Measurements from ENCODE around the gene SNX20.

Gene SNX20, protein sequence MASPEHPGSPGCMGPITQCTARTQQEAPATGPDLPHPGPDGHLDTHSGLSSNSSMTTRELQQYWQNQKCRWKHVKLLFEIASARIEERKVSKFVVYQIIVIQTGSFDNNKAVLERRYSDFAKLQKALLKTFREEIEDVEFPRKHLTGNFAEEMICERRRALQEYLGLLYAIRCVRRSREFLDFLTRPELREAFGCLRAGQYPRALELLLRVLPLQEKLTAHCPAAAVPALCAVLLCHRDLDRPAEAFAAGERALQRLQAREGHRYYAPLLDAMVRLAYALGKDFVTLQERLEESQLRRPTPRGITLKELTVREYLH

GRCh38 chr16:50681021-50681885, at the start of gene SNX20:
SNX20 (minus strand) TSS chr16:50681312; CDS start chr16:50677526, 3,786 bp downstream.
- H3K4me3 ChIP-seq (ENCODE audit: low read depth, low read length), result no peak within 1 kb of the TSS

GRCh38 chr16:50724306-50724705, 43.2 kb upstream of the SNX20 start:
- Histone ChIP-seq H3K27me3 (ENCODE audit: control insufficient read depth, insufficient read depth, low read length) (no peaks in the 10 kb centered on the region), H3K27ac (ENCODE audit: low read depth, low read length) (no peak overlapping the region), H3K36me3 (ENCODE audit: control insufficient read depth, insufficient read depth, low read length) (no peaks in the 10 kb centered on the region), H3K9ac (ENCODE audit: low read length) (no peak overlapping the region), H3K9me3 (ENCODE audit: control insufficient read depth, insufficient read depth, low read depth, low read length) (0 out of 2 replicates have a peak, but pooled peaks cover 3% of the 10 kb centered on the region), H3K4me3 (ENCODE audit: low read depth, low read length) (no peak overlapping the region), H3K4me1 (ENCODE audit: control insufficient read depth, insufficient read depth, low read length) (peaks cover 7% of the 10 kb centered on the region; the same call in 1 of the 2 replicates)

More at GRCh38 chr16:50681021-50681885, at the start of gene SNX20:
- Histone ChIP-seq H3K4me1 (ENCODE audit: control insufficient read depth, insufficient read depth, low read length) (no peaks in the 10 kb centered on the region), H3K27me3 (ENCODE audit: control insufficient read depth, insufficient read depth, low read length) (no peaks in the 10 kb centered on the region), H3K36me3 (ENCODE audit: control insufficient read depth, insufficient read depth, low read length) (no peaks in the 10 kb centered on the region), H3K27ac (ENCODE audit: low read depth, low read length) (no peak within 1 kb of the TSS), H3K9ac (ENCODE audit: low read length) (no peak within 1 kb of the TSS), H3K9me3 (ENCODE audit: control insufficient read depth, insufficient read depth, low read depth, low read length) (no peaks in the 10 kb centered on the region)

DNA sequence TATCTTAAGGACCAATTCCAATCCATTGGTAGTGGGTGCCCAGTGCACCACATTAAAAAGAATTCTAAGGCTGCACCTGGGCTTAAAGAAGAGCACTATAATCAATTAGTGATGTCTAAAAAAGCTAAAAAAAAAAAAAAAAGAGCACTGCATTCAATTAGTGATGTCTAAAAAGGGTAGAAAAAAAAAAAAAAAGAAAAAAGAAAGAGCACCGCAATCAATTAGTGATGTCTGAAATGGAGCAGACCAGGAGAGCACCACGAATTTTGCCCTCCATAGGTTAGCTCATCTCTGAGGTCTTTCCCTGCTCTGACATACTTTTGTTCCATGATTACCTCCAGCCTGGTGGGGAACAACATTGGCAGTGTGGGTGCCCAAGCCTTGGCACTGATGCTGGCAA, 41.8 kb upstream of the SNX20 start:
- Histone ChIP-seq H3K9me3 (ENCODE audit: control insufficient read depth, insufficient read depth, low read depth, low read length) (no peaks in the 10 kb centered on the region), H3K4me3 (ENCODE audit: low read depth, low read length) (no peak overlapping the region)

GRCh38 chr16:50722405-50722737, 41.3 kb upstream of the SNX20 start:
- H3K27me3 ChIP-seq (ENCODE audit: control insufficient read depth, insufficient read depth, low read length), result no peaks in the 10 kb centered on the region

More for the DNA sequence above, 41.8 kb upstream of the SNX20 start:
- Histone ChIP-seq H3K36me3 (ENCODE audit: control insufficient read depth, insufficient read depth, low read length) (no peaks in the 10 kb centered on the region), H3K27me3 (ENCODE audit: control insufficient read depth, insufficient read depth, low read length) (no peaks in the 10 kb centered on the region), H3K4me1 (ENCODE audit: control insufficient read depth, insufficient read depth, low read length) (peaks cover 7% of the 10 kb centered on the region; the same call in 1 of the 2 replicates), H3K27ac (ENCODE audit: low read depth, low read length) (no peak overlapping the region), H3K9ac (ENCODE audit: low read length) (no peak overlapping the region)

GRCh38 chr16:50721549-50722404, 40.7 kb upstream of the SNX20 start:
- no peaks in the 10 kb centered on the region for H3K36me3 ChIP-seq (ENCODE audit: control insufficient read depth, insufficient read depth, low read length)
- no peaks in the 10 kb centered on the region for H3K9me3 ChIP-seq (ENCODE audit: control insufficient read depth, insufficient read depth, low read depth, low read length)
- H3K27me3 ChIP-seq (ENCODE audit: control insufficient read depth, insufficient read depth, low read length), result no peaks in the 10 kb centered on the region
- no peak overlapping the region for H3K9ac ChIP-seq (ENCODE audit: low read length)
- H3K4me3 ChIP-seq (ENCODE audit: low read depth, low read length), result no peak overlapping the region
- no peak overlapping the region for H3K27ac ChIP-seq (ENCODE audit: low read depth, low read length)
- H3K4me1 ChIP-seq (ENCODE audit: control insufficient read depth, insufficient read depth, low read length), result peaks cover 7% of the 10 kb centered on the region; the same call in 1 of the 2 replicates

More at GRCh38 chr16:50722405-50722737, 41.3 kb upstream of the SNX20 start:
- H3K4me3 ChIP-seq (ENCODE audit: low read depth, low read length), result no peak overlapping the region
- no peaks in the 10 kb centered on the region for H3K9me3 ChIP-seq (ENCODE audit: control insufficient read depth, insufficient read depth, low read depth, low read length)
- H3K27ac ChIP-seq (ENCODE audit: low read depth, low read length), result no peak overlapping the region
- no peak overlapping the region for H3K9ac ChIP-seq (ENCODE audit: low read length)
- peaks cover 7% of the 10 kb centered on the region; the same call in 1 of the 2 replicates for H3K4me1 ChIP-seq (ENCODE audit: control insufficient read depth, insufficient read depth, low read length)
- no peaks in the 10 kb centered on the region for H3K36me3 ChIP-seq (ENCODE audit: control insufficient read depth, insufficient read depth, low read length)

DNA sequence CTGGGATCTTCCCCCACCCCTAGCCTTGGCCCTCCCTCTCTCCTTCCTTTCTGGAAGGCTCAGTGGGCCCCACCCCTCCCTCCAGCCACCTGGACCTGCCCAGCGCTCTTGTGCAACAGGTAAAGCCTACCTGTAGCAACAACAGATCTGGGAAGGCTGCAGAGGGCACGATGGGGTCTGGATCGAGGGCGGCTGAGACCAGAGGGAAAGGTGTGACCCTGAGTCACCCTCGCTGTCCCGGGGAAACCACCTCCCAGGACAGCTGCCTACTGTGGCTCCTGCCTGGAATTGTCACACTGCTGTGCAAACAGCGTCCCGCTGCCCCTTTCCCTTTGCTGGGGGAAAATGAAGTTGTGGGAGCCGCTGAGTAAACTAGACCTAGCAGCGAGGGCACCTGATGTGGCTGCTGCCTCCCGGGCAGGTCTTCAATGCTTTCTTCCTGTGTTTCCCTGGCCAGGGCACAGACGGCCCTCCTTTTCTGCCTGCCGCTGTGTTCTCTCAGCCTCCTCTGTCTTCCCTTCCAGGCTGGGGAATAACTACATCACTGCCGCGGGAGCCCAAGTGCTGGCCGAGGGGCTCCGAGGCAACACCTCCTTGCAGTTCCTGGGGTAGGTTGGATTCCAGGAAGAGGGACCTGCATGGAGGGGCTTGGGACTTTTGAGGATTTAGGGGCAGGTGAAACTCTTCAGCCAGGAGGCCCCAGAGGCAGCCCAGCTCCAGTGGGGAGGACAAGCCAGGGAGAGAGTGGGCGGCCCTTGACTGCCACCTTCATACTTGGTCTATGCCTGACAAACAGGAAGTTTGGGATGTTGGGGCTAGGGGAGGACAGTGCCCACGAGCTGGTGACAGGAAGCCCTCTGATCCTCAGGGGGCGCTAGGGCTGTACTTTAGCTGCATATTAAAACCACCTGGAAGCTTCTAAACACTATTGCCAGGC, 38.6 kb upstream of the SNX20 start:
- Histone ChIP-seq H3K4me3 (ENCODE audit: low read depth, low read length) (no peak overlapping the region), H3K9me3 (ENCODE audit: control insufficient read depth, insufficient read depth, low read depth, low read length) (no peaks in the 10 kb centered on the region), H3K9ac (ENCODE audit: low read length) (no peak overlapping the region), H3K27me3 (ENCODE audit: control insufficient read depth, insufficient read depth, low read length) (no peaks in the 10 kb centered on the region), H3K36me3 (ENCODE audit: control insufficient read depth, insufficient read depth, low read length) (no peaks in the 10 kb centered on the region), H3K4me1 (ENCODE audit: control insufficient read depth, insufficient read depth, low read length) (peaks cover 7% of the 10 kb centered on the region; the same call in 1 of the 2 replicates), H3K27ac (ENCODE audit: low read depth, low read length) (no peak overlapping the region)

DNA sequence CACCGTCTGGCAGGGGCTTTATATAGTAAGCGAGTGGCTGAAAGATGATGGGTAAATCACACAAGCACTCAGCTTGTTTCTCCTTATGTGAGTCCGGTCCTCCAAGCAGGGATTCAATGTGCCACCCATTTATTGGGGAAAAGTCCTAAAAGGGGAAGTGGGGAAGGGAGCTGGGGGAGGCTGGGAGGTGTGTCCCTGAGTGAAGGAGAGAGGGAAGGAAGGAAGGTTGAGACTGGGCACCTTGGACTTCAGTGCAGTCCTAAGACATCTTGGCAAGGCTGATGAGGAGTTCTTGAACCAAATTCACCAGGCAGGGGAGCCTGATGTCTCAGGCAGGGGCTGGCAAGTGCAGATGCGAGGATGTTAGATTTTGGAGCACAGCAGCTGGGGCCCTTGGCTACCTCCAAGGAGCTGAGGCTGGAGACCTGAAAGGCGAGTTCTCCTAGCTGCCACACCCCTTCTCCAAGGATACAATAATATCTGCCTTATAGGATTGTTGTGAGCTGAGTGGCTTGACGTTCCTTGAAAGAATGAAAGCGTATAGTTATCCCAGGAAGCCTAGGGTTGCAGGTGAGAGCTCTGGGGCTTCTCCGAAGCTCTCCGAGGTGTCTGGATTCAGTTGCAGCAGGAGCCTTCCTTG, 37.8 kb upstream of the SNX20 start:
- H3K4me3 ChIP-seq (ENCODE audit: low read depth, low read length), result no peak overlapping the region

DNA sequence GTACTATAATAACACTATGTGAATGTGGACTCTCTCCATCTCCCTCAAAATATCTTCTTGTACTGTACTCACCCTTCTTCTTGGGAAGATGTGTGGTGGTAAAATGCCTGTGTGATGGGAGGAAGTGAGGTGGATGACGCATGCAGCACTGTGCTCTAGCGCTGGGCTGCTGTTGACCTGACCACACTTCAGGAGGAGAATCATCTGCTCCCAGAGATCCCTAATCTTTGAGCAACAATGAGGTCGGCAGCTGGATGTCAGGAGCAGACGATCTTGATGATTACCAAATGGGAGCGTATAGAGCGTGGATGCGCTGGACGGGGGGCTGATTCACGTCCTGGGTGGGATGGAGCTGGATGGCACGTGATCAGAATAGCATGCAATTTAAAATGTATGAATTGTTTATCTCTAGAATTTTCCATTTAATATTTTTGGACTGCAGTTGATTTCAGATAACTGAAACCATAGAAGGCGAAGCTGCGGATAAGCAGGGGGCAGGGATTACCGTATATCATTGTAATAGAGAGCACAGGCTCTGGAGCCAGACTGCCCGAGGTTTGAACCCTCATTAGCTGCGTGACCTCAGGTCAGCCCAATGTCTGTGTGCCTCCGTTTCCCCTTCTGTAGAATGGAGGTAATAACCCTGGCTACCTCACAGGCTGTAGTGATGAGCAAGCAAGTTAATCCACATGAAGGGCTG, 37.1 kb upstream of the SNX20 start:
- Histone ChIP-seq H3K36me3 (ENCODE audit: control insufficient read depth, insufficient read depth, low read length) (no peaks in the 10 kb centered on the region), H3K4me3 (ENCODE audit: low read depth, low read length) (no peak overlapping the region), H3K27me3 (ENCODE audit: control insufficient read depth, insufficient read depth, low read length) (no peaks in the 10 kb centered on the region), H3K9ac (ENCODE audit: low read length) (no peak overlapping the region), H3K9me3 (ENCODE audit: control insufficient read depth, insufficient read depth, low read depth, low read length) (no peaks in the 10 kb centered on the region), H3K27ac (ENCODE audit: low read depth, low read length) (no peak overlapping the region), H3K4me1 (ENCODE audit: control insufficient read depth, insufficient read depth, low read length) (peaks cover 15% of the 10 kb centered on the region; the same call in 1 of the 2 replicates)

More for the DNA sequence above, 37.8 kb upstream of the SNX20 start:
- Histone ChIP-seq H3K9ac (ENCODE audit: low read length) (no peak overlapping the region), H3K27me3 (ENCODE audit: control insufficient read depth, insufficient read depth, low read length) (no peaks in the 10 kb centered on the region), H3K4me1 (ENCODE audit: control insufficient read depth, insufficient read depth, low read length) (peaks cover 10% of the 10 kb centered on the region; the same call in 1 of the 2 replicates), H3K27ac (ENCODE audit: low read depth, low read length) (no peak overlapping the region), H3K36me3 (ENCODE audit: control insufficient read depth, insufficient read depth, low read length) (no peaks in the 10 kb centered on the region), H3K9me3 (ENCODE audit: control insufficient read depth, insufficient read depth, low read depth, low read length) (no peaks in the 10 kb centered on the region)

DNA sequence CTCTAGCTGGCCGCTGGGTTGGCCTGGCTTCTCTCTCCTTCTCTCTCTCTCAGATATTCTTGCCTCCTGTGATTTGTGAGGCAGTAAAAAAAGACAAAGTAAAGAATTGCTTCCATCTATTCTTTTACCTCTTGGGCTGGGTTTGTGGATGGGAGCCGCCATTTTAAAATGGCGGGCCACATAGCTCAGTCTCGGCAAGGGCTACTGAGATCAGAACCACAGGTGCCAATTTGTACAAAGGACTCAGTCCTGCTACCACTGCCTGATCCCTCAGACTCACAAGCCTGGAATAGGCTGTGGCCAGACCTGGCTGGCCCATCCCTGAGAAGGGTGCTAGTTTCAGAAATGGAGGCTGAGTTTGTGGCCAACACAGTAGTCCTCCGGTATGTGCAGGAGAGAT, 36.4 kb upstream of the SNX20 start:
- H3K4me1 ChIP-seq (ENCODE audit: control insufficient read depth, insufficient read depth, low read length), result peaks cover 19% of the 10 kb centered on the region; the same call in 1 of the 2 replicates
- H3K9me3 ChIP-seq (ENCODE audit: control insufficient read depth, insufficient read depth, low read depth, low read length), result no peaks in the 10 kb centered on the region
- no peaks in the 10 kb centered on the region for H3K27me3 ChIP-seq (ENCODE audit: control insufficient read depth, insufficient read depth, low read length)
- H3K36me3 ChIP-seq (ENCODE audit: control insufficient read depth, insufficient read depth, low read length), result no peaks in the 10 kb centered on the region
- no peak overlapping the region for H3K9ac ChIP-seq (ENCODE audit: low read length)
- H3K27ac ChIP-seq (ENCODE audit: low read depth, low read length), result no peak overlapping the region
- H3K4me3 ChIP-seq (ENCODE audit: low read depth, low read length), result no peak overlapping the region

Measured in HUES6 (cell line).